ENCODE measurements around the gene TSHZ2.

TSHZ2 gene

GRCh38 chr20:53070224-53070623, 98.1 kb downstream of the TSHZ2 start:
- DNase-seq = no peak

GRCh38 chr20:53070706-53071392, 98.7 kb downstream of the TSHZ2 start:
- no peak for DNase-seq

GRCh38 chr20:53071833-53072232, 99.7 kb downstream of the TSHZ2 start:
- no peak for DNase-seq

- DNase-seq = no peak
These were observed 100.9 kb downstream of the TSHZ2 start for GRCh38 chr20:53072923-53073579.

- DNase-seq = no peak
These were observed 101.7 kb downstream of the TSHZ2 start for GRCh38 chr20:53073636-53074415.

GRCh38 chr20:53074811-53075314, 102.7 kb downstream of the TSHZ2 start:
- DNase-seq = no peak

- DNase-seq = no peak
These were observed 104.5 kb downstream of the TSHZ2 start for GRCh38 chr20:53076668-53077067.

GRCh38 chr20:53077373-53078205, 105.4 kb downstream of the TSHZ2 start:
- no peak for DNase-seq

GRCh38 chr20:53078761-53079160, 106.6 kb downstream of the TSHZ2 start:
- no peak for DNase-seq

GRCh38 chr20:53079261-53079691, 107.1 kb downstream of the TSHZ2 start:
- DNase-seq = no peak

- DNase-seq = no peak
These were observed 107.9 kb downstream of the TSHZ2 start for GRCh38 chr20:53079828-53080686.

- no peak for DNase-seq
These were observed 108.5 kb downstream of the TSHZ2 start for GRCh38 chr20:53080687-53080962.

- peak in 1 of 4 experiments; percentile 4 for DNase-seq
These were observed 109.1 kb downstream of the TSHZ2 start for GRCh38 chr20:53080969-53081871.

- no peak for DNase-seq
These were observed 110.0 kb downstream of the TSHZ2 start for GRCh38 chr20:53081916-53082863.

GRCh38 chr20:53083411-53083810, 111.3 kb downstream of the TSHZ2 start:
- no peak for DNase-seq

GRCh38 chr20:53084408-53084997, 112.3 kb downstream of the TSHZ2 start:
- DNase-seq = no peak

GRCh38 chr20:53085720-53086119, 113.6 kb downstream of the TSHZ2 start:
- no peak for DNase-seq

GRCh38 chr20:53087037-53087777, 115.0 kb downstream of the TSHZ2 start:
- DNase-seq = no peak
